Measurements from ENCODE around the gene KCNG1.
"Not testable (repeated sequence)": the region's sequence is repeated elsewhere in the genome, so short reads cannot be mapped to it uniquely, and the experiment has no call there.

KCNG1 gene

GRCh38 chr20:50980851-50981713 is 41.8 kb downstream of the KCNG1 start:
- no peak for TF ChIP-seq ZFX (IDR thresholded peaks at IDR 0.05)
- TF ChIP-seq, protein P1, sequence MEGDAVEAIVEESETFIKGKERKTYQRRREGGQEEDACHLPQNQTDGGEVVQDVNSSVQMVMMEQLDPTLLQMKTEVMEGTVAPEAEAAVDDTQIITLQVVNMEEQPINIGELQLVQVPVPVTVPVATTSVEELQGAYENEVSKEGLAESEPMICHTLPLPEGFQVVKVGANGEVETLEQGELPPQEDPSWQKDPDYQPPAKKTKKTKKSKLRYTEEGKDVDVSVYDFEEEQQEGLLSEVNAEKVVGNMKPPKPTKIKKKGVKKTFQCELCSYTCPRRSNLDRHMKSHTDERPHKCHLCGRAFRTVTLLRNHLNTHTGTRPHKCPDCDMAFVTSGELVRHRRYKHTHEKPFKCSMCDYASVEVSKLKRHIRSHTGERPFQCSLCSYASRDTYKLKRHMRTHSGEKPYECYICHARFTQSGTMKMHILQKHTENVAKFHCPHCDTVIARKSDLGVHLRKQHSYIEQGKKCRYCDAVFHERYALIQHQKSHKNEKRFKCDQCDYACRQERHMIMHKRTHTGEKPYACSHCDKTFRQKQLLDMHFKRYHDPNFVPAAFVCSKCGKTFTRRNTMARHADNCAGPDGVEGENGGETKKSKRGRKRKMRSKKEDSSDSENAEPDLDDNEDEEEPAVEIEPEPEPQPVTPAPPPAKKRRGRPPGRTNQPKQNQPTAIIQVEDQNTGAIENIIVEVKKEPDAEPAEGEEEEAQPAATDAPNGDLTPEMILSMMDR (conservative IDR thresholded peaks at IDR 0.05): peak; percentile 93
- no peak overlapping the region for H3K27ac ChIP-seq

DNA sequence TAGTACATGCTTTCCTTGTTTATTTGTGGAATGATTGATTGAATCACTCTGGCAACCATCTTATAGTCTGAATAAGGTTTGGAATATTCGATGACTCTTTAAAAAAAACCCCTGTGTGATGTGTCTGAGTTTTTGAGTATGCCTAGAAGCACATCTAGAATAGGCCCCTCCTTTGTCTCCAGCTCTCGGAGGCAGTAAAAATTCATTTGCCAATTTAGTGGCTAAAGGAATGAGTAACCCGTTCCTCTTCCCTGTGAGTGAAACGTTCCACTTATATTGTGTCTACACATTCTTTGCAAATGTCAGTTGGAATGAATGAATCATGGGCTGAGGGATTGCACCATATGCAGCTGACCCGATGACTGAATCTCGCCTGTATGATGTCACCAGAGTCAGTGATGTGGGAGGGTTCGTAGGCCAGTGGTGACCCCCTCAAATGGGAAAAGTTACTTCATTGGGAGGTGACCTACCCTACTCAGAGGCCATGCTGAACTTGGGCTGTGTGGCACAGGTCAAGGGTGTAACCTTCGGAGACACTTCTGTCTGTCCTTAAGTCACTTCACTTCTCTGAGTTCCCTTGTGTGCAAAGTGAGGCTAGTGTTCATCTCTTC is 42.7 kb downstream of the KCNG1 start:
- TF ChIP-seq, protein P1 (conservative IDR thresholded peaks at IDR 0.05): no peak
- TF ChIP-seq ZFX (IDR thresholded peaks at IDR 0.05): no peak
- H3K27ac ChIP-seq: no peak overlapping the region

- H3K27ac ChIP-seq: not testable (repeated sequence)
Observed at GRCh38 chr20:50978533-50978932, 44.4 kb downstream of the KCNG1 start.

DNA sequence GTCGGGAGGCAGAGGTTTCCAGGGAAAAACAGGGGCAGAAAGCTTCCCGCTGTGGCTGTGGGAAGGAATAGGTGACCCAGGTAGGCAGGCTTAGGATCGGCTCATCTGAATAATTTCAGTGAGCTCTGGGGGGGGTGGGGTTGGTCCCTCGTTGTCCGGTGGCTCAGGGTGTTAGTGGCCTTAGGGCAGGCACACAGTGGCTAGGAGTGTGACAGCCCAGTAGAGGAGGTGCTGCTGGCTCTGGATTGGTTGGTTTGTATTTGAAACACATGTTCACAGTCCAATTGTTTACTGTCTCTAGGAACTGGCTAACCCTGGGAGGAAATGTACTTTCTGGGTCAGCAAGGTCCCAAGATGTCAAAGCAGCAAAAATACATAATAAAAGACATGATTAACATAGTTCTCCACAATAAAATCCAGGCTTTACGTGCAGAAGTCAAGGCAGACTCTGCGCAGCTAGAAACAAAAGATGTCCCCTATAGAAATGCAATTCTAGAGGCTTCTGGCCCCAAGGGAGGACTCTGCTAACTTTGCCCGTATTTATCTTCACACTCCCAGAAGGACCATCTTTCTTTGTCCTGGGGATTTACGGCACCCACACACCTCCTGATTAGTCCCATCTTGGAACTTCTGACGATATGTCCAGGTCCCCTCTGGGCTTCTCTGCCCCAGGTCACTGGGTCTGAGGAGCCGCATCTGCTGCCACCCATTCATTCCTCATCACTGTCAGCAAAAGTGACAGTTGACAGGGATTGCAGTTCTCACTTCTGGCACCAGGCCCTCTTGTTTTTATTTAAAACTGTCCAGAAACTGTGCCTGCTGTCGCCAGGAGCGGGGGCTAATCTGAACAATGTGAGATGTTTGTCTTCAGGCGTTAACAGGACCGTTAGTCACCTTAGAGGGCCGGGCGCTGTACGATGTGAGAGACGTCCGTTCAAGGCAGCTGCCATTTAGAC is 45.6 kb downstream of the KCNG1 start:
- no peak overlapping the region for H3K27ac ChIP-seq
- no peak for TF ChIP-seq ZFX (IDR thresholded peaks at IDR 0.05)
- TF ChIP-seq, protein P1 (conservative IDR thresholded peaks at IDR 0.05): no peak

DNA sequence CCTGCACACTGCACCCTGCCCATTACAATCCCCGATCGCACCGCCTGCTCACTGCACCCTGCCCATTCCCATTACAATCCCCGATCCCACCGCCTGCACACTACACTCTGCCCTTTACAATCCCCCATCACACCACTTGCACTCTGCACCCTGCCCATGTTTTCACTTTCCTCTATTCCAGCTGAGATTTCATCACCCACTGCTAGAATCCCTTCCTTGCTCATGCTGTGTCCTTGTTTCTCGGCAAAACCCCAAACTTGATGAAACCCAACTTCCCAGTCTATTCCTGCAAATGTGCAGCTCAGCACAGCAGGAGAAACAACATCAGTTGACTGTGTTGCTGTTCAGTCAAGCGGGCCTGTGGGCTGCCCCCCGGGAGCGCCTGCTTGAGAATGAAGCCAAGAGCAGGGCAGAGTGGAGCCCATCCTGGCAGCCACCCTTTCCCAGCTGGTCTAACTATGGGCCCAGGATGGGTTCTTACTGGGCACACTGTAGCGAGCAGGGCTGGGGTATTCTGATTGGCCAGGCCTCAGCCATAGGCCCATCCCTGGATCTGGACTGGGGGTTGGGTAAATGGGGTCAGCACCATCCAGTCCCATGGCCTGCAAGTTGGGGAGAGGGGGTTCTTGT is 47.1 kb downstream of the KCNG1 start:
- TF ChIP-seq ZFX (IDR thresholded peaks at IDR 0.05): no peak

GRCh38 chr20:50969912-50970311 is 53.0 kb downstream of the KCNG1 start:
- TF ChIP-seq ZFX (IDR thresholded peaks at IDR 0.05): no peak
- TF ChIP-seq, protein P1 (conservative IDR thresholded peaks at IDR 0.05): no peak
- no peak overlapping the region for H3K27ac ChIP-seq

More for the DNA sequence above, 47.1 kb downstream of the KCNG1 start:
- no peak overlapping the region for H3K27ac ChIP-seq

DNA sequence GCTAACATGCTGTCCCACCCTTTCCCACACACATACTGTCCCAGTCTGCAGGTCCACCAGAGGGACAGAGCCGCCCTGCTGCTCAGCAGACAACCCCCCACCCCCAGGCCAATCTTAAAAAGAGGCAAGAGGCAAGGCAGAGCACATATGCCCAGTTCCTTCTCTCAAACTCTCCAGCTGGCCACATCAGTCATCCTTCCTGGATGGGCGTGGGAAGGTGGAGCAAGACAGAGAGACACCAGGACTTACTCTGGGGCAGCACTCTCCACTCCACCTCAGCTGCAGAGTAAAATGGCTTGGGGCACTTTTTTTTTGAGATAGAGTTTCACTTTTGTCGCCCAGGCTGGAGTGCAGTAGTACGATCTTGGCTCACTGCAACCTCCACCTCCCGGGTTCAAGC is 53.5 kb downstream of the KCNG1 start:
- no peak overlapping the region for H3K27ac ChIP-seq
- TF ChIP-seq ZFX (IDR thresholded peaks at IDR 0.05): no peak

DNA sequence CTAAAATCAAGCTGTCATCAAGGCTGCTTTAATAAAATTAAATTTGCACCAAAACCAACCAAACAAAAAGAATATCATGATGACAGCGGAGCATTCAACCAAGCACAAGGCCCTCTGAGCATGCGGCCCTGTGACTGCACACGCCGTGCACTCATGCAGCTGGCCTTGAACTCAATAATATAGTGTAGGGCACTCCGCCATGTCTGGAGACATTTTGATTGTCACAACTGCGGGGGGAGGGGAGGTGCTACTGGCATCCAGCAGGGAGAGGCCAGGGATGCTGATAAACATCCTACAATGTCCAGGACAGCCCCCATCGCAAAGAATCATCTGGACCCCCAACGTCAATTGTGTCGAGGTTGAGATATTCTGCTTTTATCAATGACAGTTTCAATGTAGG is 54.6 kb downstream of the KCNG1 start:
- H3K27ac ChIP-seq: no peak overlapping the region
- no peak for TF ChIP-seq ZFX (IDR thresholded peaks at IDR 0.05)
- TF ChIP-seq, protein P1 (conservative IDR thresholded peaks at IDR 0.05): no peak
